ENCODE results near the gene DGKQ. TPM values are rescaled to one million over a fixed set of nuclear protein-coding genes. Genes with fewer than 3 reads are reported as not detected.

DGKQ gene
- 1 to 10 TPM; 3.2 to 5.2 (median 4.5) TPM for total RNA-seq

DNA sequence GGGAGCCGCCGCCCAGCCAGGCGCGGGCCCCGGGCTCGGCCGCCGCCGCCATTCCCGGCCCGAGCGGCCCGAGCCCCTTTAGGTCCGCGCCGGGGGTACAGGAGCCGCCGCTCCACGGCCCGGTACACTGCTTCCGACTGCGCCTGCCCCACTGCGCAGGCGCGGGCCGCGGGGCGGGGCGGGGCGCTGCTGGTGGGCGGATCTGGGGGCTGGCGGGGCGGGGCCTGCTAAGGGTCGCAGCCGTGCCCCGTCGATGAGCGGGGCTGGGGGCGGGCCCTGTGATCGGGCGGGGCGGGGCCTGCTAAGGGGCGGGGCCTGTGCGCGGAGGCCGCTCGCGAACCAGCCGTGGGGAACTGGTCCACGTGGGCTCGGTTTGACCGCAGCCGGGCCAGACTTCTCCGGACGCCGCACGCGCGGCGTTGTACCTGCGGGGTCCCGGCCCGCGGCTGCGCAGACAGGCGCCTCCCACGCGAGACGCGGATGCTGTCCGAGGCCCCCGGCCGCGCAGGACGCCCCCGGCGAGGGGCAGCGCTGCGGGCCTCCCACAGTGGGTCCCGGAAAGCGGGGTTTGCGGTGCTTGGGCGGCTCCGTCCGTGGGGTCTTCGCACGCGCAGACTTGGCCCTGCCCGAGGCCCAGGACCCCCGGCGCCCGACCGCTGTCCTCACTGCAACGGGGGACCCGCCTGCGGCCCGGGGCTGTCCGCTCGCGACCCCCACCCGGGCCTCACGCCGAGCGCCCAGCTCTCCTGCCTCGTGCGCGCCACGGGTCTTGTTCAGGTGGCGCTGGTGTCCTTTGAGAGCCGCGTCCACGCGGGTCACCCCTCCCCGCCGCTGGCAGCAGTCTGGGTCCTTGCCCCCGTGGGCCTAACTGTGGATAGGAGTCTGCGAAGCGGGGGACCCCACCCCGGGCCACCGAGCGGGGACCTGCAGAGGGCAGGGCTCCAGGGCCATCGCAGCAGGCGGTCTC, at the start of gene DGKQ:
Gene DGKQ, minus strand, starts transcription at position 139 of the 967 bp plus-strand sequence. Its CDS starts 87 bp downstream, at position 52.
- Histone ChIP-seq H3K4me1 (peaks cover 15 to 16% of the 10 kb centered on the region in 2 donors), H3K36me3 (no peaks in the 10 kb centered on the region), H3K27ac (no peak within 1 kb of the TSS), H3K9me3 (no peaks in the 10 kb centered on the region), H3K27me3 (no peaks in the 10 kb centered on the region), H3K4me3 (peak within 1 kb of the TSS; percentile 73 to 82 (median 79))
- ATAC-seq: peak; percentile 93 to 96
- in situ Hi-C loops (cut with MboI; ENCODE audit: low sequenced_read_pairs in 4 of 4): no loop called here
- intact Hi-C loops (cut with DNase I; ENCODE audit: low total_unique reads): loop anchor here (1.0 to 2.0 kb wide), 2 partner anchors 35 to 41 kb away; partner anchors contain the start of genes GAK and TMEM175
- TF ChIP-seq POLR2A (IDR thresholded peaks at IDR 0.05): peak in 1 of 2 donors; percentile 29
- TF ChIP-seq, protein P1, sequence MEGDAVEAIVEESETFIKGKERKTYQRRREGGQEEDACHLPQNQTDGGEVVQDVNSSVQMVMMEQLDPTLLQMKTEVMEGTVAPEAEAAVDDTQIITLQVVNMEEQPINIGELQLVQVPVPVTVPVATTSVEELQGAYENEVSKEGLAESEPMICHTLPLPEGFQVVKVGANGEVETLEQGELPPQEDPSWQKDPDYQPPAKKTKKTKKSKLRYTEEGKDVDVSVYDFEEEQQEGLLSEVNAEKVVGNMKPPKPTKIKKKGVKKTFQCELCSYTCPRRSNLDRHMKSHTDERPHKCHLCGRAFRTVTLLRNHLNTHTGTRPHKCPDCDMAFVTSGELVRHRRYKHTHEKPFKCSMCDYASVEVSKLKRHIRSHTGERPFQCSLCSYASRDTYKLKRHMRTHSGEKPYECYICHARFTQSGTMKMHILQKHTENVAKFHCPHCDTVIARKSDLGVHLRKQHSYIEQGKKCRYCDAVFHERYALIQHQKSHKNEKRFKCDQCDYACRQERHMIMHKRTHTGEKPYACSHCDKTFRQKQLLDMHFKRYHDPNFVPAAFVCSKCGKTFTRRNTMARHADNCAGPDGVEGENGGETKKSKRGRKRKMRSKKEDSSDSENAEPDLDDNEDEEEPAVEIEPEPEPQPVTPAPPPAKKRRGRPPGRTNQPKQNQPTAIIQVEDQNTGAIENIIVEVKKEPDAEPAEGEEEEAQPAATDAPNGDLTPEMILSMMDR (IDR thresholded peaks at IDR 0.05 in 4 of 5, conservative IDR thresholded peaks at IDR 0.05 in 1 of 5): no peak
- peak; percentile 79 to 85 for DNase-seq

DNA sequence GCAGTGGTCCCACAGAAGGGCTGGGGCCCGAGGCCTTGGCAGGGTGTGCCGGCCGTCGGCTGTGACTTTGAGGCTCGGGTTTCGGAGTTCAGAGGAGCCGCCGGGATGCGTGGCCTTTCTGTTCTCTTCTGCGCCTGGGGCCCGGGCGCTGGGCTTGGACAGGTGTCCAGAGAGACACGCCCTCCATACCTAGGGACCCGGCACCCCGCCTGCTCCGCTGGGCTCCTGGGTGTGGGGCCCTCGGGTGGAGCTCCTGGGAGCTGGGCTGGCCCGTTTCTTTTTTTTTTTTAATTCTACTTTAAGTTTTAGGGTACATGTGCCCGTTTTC, 49.3 kb upstream of the DGKQ start:
- ATAC-seq: no peak
- Histone ChIP-seq H3K27ac (no peak overlapping the region), H3K4me3 (no peak overlapping the region), H3K27me3 (no peaks in the 10 kb centered on the region), H3K4me1 (no peaks in the 10 kb centered on the region), H3K36me3 (peaks cover 0 to 9% of the 10 kb centered on the region in 2 donors), H3K9me3 (no peaks in the 10 kb centered on the region)
- TF ChIP-seq, protein P1 (IDR thresholded peaks at IDR 0.05 in 4 of 5, conservative IDR thresholded peaks at IDR 0.05 in 1 of 5): no peak
- TF ChIP-seq POLR2A (IDR thresholded peaks at IDR 0.05): no peak
- intact Hi-C loops (cut with DNase I; ENCODE audit: low total_unique reads): no loop called here
- in situ Hi-C loops (cut with MboI; ENCODE audit: low sequenced_read_pairs in 4 of 4): no loop called here
- DNase-seq: no peak

- intact Hi-C loops (cut with DNase I; ENCODE audit: low total_unique reads): no loop called here
- Histone ChIP-seq H3K36me3 (peaks cover 0 to 9% of the 10 kb centered on the region in 2 donors), H3K4me3 (no peak overlapping the region), H3K27me3 (no peaks in the 10 kb centered on the region), H3K9me3 (no peaks in the 10 kb centered on the region), H3K27ac (no peak overlapping the region), H3K4me1 (no peaks in the 10 kb centered on the region)
- TF ChIP-seq, protein P1 (IDR thresholded peaks at IDR 0.05 in 4 of 5, conservative IDR thresholded peaks at IDR 0.05 in 1 of 5): no peak
- no peak for TF ChIP-seq POLR2A (IDR thresholded peaks at IDR 0.05)
- in situ Hi-C loops (cut with MboI; ENCODE audit: low sequenced_read_pairs in 4 of 4): no loop called here
- ATAC-seq (no peak), DNase-seq (no peak)
These were observed 48.8 kb upstream of the DGKQ start for GRCh38 chr4:1022051-1022738.

- H3K4me1 ChIP-seq: no peaks in the 10 kb centered on the region
- intact Hi-C loops (cut with DNase I; ENCODE audit: low total_unique reads) (no loop called here), in situ Hi-C loops (cut with MboI; ENCODE audit: low sequenced_read_pairs in 4 of 4) (no loop called here)
- no peaks in the 10 kb centered on the region for H3K9me3 ChIP-seq
- H3K27me3 ChIP-seq: no peaks in the 10 kb centered on the region
- H3K27ac ChIP-seq: no peak overlapping the region
- H3K4me3 ChIP-seq: no peak overlapping the region
- TF ChIP-seq, protein P1 (IDR thresholded peaks at IDR 0.05 in 4 of 5, conservative IDR thresholded peaks at IDR 0.05 in 1 of 5): no peak
- TF ChIP-seq POLR2A (IDR thresholded peaks at IDR 0.05): no peak
- DNase-seq: no peak
- ATAC-seq: no peak
- H3K36me3 ChIP-seq: peaks cover 0 to 9% of the 10 kb centered on the region in 2 donors
These were observed 48.1 kb upstream of the DGKQ start for GRCh38 chr4:1021386-1022050.

Measured in gastrocnemius medialis (tissue), 4 donors.